HFF-Myc (cell line): ENCODE results near the gene TRIM38.
"Not testable (repeated sequence)": the region's sequence is repeated elsewhere in the genome, so short reads cannot be mapped to it uniquely, and the experiment has no call there.

Experiments
- DNase-seq: peaks from one replicate; pipeline ENCODE4 v3.0.0-alpha.2; 2011; ENCODE audit warnings: low read depth; ENCODE audit errors: extremely low read depth
- H3K4me3 ChIP-seq: replicated peaks from 2 replicates; pipeline ENCODE4 v1.5.1; 2011; ENCODE audit warnings: low read depth, mild to moderate bottlenecking, control low read depth, low read length
- CTCF ChIP-seq: IDR thresholded peaks from 2 replicates; pipeline ENCODE4 v1.5.1; 2012; ENCODE audit warnings: mild to moderate bottlenecking, low read depth, low read length, control low read depth; ENCODE audit errors: missing control alignments

TRIM38 gene

DNA sequence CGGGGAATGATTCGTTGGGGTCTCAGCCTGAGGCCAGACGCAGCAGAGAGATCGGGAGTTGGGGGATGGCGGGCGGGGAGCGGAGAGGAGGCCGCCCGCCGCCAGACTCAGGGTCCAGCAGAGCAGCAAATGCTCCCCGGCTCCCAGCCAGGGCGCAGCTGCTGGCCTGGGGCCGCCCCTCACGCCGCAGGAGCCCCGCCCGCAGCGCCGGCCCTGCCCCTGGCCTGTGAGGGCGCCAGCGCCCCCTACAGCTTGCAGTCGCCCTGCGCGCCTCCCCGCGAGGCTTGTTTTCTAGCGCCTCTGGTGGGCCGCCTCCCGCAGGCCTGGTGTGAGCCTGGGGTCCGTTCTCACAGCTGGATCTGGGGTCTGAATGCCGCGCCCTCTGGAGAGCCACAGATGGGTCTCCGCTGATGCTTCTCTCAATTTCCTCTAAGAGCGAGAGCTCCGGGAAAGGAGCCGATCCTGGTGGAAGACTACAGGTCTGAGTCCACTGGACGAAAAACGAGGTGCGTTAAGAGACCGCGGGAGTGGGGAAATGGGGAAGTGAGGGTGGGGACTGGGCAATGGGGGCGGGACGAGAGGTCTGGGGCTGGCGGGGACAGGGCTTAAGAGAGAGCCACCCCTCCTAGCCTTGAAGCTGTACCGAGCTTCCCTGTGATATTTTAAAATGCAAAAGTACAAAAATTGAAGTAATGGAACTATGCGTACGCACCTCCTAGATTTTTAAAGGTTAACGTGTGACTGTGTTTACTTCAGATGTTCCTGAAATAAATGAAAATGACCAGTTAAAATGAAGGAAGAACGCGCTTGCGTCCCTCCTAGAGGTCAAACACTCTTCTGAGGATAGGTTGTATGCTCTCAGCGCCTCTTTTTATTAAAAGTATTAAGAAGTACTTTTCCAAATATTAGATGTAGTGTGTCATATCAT lies 30.1 kb downstream of the TRIM38 start:
- peak overlapping the region; percentile 60 for H3K4me3 ChIP-seq
- peak; percentile 90 for TF ChIP-seq CTCF
- peak; percentile 56 for DNase-seq

DNA sequence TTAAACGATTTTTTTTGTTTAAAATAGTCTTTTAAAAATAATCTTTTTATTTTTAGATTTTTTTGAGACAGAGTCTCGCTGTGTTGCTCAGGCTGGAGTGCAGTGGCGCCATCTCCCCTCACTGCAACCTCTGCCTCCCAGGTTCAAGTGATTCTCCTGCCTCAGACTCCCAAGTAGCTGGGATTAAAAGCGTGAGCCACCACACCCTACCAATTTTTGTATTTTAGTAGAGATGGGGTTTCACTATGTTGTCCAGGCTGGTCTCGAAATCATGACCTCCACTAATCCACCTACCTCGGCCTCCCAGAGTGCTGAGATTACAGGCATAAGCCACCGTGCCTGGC lies 30.7 kb downstream of the TRIM38 start:
- peak overlapping the region; percentile 60 for H3K4me3 ChIP-seq
- not testable (repeated sequence) for DNase-seq

DNA sequence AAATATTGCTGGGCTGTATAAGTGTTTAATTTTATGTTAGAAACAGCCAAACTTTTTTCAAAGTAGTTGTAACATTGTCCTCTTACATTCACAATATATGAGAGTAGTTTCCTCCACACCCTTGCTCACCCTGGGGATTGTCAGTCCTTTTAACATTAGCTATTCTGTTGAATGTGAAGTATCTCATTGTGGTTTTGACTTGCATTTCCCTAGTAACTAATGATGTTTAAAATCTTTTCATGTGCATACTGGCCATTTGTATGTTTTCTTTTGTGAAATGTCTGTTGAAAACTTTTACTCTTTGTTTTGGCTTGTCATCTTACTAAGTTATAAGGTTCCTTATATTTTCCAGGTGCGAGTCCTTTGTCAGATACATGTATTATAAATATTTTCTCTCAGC lies 32.9 kb downstream of the TRIM38 start:
- no peak for DNase-seq
- no peak for TF ChIP-seq CTCF
- no peak overlapping the region for H3K4me3 ChIP-seq

DNA sequence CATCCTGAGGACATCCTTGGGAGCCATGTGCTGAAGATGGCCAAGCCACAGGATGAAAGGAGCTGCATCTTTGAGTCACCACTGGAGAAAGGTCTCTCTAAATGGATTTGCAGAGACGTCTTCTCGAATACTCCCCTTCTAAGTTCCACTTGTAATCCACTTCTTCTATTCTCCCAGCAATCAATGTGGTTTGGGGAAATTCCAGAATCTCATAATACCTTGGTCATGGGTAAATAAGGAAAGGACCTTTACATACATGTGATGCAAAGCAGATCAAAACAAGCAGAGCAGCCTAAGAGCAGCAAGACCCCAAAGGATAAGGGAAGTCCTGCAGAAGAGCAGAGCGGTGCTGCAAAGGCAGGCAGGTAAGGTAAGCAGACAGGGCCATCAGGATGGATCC lies 35.3 kb downstream of the TRIM38 start:
- no peak for TF ChIP-seq CTCF
- DNase-seq, result no peak
- H3K4me3 ChIP-seq, result no peak overlapping the region

- H3K4me3 ChIP-seq, result no peak overlapping the region
- no peak for DNase-seq
- TF ChIP-seq CTCF, result no peak
Measured at GRCh38 chr6:25998379-25998778, 35.8 kb downstream of the TRIM38 start.

DNA sequence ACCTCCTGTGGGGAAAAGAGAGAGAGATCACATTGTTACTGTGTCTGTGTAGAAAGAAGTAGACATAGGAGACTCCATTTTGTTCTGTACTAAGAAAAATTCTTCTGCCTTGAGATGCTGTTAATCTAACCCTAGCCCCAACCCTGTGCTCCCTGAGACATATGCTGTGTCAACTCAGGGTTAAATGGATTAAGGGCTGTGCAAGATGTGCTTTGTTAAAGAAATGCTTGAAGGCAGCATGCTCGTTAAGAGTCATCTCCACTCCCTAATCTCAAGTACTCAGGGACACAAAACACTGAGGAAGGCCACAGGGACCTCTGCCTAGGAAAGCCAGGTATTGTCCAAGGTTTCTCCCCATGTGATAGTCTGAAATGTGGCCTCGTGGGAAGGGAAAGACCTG lies 36.6 kb downstream of the TRIM38 start:
- not testable (repeated sequence) for DNase-seq, H3K4me3 ChIP-seq

- TF ChIP-seq CTCF, result no peak
- H3K4me3 ChIP-seq, result no peak overlapping the region
- DNase-seq, result no peak
Measured at GRCh38 chr6:26000366-26001144, 38.0 kb downstream of the TRIM38 start.
